Fibroblast of lung (primary cell): ENCODE data around the gene RALGPS2. TPM values are rescaled to one million over a fixed set of nuclear protein-coding genes. Genes with fewer than 3 reads are reported as not detected.
A peak's percentile ranks its signal among the peaks of the same experiment; 100 is the strongest.

Experiments
- DNase-seq, 2 donors: peaks; one replicate each; pipeline versions ENCODE4 v3.0.0 to v3.0.0-alpha.2; 2010; ENCODE audit warnings: low read depth in 2 of 2
- H2AFZ ChIP-seq: 2 replicates; pipeline ENCODE4 v1.5.1; 2012; ENCODE audit warnings: low read length, control low read depth, inconsistent platforms
- H3K27ac ChIP-seq: 2 replicates; pipeline ENCODE4 v1.5.1; 2011; ENCODE audit warnings: low read length, control low read depth; ENCODE audit not compliant: insufficient read depth
- H3K27me3 ChIP-seq: 2 replicates; pipeline ENCODE4 v1.5.1; 2011; ENCODE audit warnings: mild to moderate bottlenecking, low read length; ENCODE audit not compliant: control insufficient read depth, insufficient read depth
- H3K36me3 ChIP-seq: 2 replicates; pipeline ENCODE4 v1.5.1; 2011; ENCODE audit warnings: low read length; ENCODE audit not compliant: control insufficient read depth, insufficient read depth
- H3K4me1 ChIP-seq: 2 replicates; pipeline ENCODE4 v1.5.1; 2011; ENCODE audit warnings: low read length; ENCODE audit not compliant: control insufficient read depth, insufficient read depth; ENCODE audit errors: extremely low read depth
- H3K4me2 ChIP-seq: 2 replicates; pipeline ENCODE4 v1.5.1; 2011; ENCODE audit warnings: low read length, control low read depth; ENCODE audit not compliant: insufficient read depth; ENCODE audit errors: extremely low read depth
- H3K4me3 ChIP-seq, 4 experiments: fragments of 200-600 bp in 1 of 4; sonication (generic) in 1 of 4; replicated peaks in 1 of 4; 2 replicates each; pipeline ENCODE4 v1.5.1; 2011 to 2016; ENCODE audit warnings: low read length in 4 of 4, low read depth in 3 of 4, mild to moderate bottlenecking in 3 of 4, control low read depth in 2 of 4, inconsistent platforms in 1 of 4, mixed read lengths in 1 of 4; ENCODE audit not compliant: insufficient read depth in 1 of 4; ENCODE audit errors: control extremely low read depth in 1 of 4
- H3K79me2 ChIP-seq: 2 replicates; pipeline ENCODE4 v1.5.1; 2012; ENCODE audit warnings: mild to moderate bottlenecking, low read length, inconsistent platforms; ENCODE audit not compliant: control insufficient read depth, insufficient read depth
- H3K9ac ChIP-seq: 2 replicates; pipeline ENCODE4 v1.5.1; 2011; ENCODE audit warnings: mild to moderate bottlenecking, low read length, control low read depth; ENCODE audit not compliant: insufficient read depth
- H3K9me3 ChIP-seq: 2 replicates; pipeline ENCODE4 v1.5.1; 2012; ENCODE audit warnings: low read depth, low read length; ENCODE audit not compliant: control insufficient read depth, insufficient read depth
- H4K20me1 ChIP-seq: 2 replicates; pipeline ENCODE4 v1.5.1; 2011; ENCODE audit warnings: low read length; ENCODE audit not compliant: control insufficient read depth, insufficient read depth; ENCODE audit errors: extremely low read depth
- EZH2 ChIP-seq: IDR thresholded peaks from 2 replicates; pipeline ENCODE4 v1.5.1; 2012; ENCODE audit warnings: low read length, control low read depth, mild to moderate bottlenecking; ENCODE audit errors: missing control alignments
- polyA plus RNA-seq, 2 donors: library from polyadenylated mRNA; depleted of rRNA in 1 of 2; stranded (reverse) in 1 of 2; unstranded in 1 of 2; fragments of >200 nt; gene quantifications; 2 replicates each; pipeline ENCODE4 v1.2.1, GENCODE V29; 2011 to 2012; ENCODE audit warnings: missing spikeins in 1 of 2
- total RNA-seq: library from RNA; depleted of rRNA; stranded (reverse); fragments of >200 nt; gene quantifications from 2 replicates; pipeline ENCODE4 v1.2.1, GENCODE V29; 2014
- TF ChIP-seq, protein P1 (sequence below), 2 donors: IDR thresholded peaks in 1 of 2; conservative IDR thresholded peaks in 1 of 2; 1 replicate in 1 of 2; 2 replicates in 1 of 2; pipeline ENCODE4 v1.5.1; 2011 to 2012; ENCODE audit warnings: low read length in 2 of 2, control low read depth in 1 of 2, inconsistent platforms in 1 of 2, low read depth in 1 of 2, mild to moderate bottlenecking in 1 of 2

RALGPS2 gene
- total and polyA plus RNA-seq, 2 donors (not counting 1 experiment from before 2014, with no cell fraction given) = 53.8 to 69.7 TPM

DNA sequence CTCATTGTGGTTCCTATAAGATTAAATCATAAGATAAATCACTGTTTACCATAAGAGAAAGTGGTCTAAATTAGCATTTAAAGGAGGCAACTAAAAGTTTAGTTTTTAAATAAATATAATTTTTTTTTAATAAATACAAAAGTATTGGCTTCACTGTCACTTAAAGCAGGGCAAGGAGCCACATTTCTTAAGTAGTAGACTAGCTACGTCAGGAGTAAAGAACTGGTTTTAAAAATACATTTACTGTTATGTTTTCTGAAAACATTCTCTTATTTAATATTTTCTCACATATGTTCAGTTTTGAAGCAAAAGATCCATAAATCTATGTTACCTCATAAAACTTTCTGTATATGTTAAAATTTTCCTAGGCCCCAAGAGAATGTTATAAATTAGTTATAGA lies 143.7 kb downstream of the RALGPS2 start:
- H3K4me2 ChIP-seq = peak overlapping the region; percentile 89

DNA sequence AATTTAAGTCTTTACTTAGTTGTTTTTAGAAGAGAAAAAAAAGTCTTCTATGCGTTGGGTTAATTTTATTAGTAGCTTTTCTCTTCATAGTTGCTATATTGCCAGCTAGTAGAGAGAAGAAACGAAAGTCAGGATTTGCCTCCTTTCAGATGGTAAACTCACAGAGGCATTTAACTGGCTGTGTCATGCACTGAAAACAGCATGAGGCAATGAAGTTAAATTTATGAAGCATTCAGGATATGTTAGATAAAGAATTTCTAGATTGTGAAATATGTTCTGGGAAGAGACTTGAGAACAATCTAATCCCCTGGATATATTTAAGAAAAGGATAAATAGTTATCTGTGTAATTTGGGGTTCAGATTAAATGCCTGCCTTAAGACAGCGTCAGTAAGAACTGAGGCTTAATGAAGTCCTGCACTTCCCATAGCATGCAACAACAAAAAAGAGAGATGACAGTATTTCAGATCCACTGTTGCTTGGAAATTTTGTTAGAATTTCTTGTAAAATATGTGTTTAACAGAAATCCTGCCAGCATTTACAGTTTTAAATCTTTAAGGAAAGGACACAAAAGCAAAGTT lies 144.2 kb downstream of the RALGPS2 start:
- Histone ChIP-seq H3K4me3 (peak overlapping the region in 3 of 4 experiments; percentile 18 to 61 (median 36)), H3K79me2 (no peaks in the 10 kb centered on the region), H4K20me1 (no peaks in the 10 kb centered on the region), H3K4me2 (peak overlapping the region; percentile 73), H3K27me3 (no peaks in the 10 kb centered on the region), H3K4me1 (peaks cover 8% of the 10 kb centered on the region), H2AFZ (no peak overlapping the region), H3K27ac (no peak overlapping the region), H3K36me3 (no peaks in the 10 kb centered on the region), H3K9me3 (no peaks in the 10 kb centered on the region), H3K9ac (no peak overlapping the region)
- TF ChIP-seq EZH2 = no peak
- TF ChIP-seq, protein P1, sequence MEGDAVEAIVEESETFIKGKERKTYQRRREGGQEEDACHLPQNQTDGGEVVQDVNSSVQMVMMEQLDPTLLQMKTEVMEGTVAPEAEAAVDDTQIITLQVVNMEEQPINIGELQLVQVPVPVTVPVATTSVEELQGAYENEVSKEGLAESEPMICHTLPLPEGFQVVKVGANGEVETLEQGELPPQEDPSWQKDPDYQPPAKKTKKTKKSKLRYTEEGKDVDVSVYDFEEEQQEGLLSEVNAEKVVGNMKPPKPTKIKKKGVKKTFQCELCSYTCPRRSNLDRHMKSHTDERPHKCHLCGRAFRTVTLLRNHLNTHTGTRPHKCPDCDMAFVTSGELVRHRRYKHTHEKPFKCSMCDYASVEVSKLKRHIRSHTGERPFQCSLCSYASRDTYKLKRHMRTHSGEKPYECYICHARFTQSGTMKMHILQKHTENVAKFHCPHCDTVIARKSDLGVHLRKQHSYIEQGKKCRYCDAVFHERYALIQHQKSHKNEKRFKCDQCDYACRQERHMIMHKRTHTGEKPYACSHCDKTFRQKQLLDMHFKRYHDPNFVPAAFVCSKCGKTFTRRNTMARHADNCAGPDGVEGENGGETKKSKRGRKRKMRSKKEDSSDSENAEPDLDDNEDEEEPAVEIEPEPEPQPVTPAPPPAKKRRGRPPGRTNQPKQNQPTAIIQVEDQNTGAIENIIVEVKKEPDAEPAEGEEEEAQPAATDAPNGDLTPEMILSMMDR (conservative IDR thresholded peaks at IDR 0.05 in 1 of 2, IDR thresholded peaks at IDR 0.05 in 1 of 2; ENCODE audit: low read depth in 1 of 2, low read length in 2 of 2) = no peak
- DNase-seq = peak; percentile 20 to 75

More for the DNA sequence above, 143.7 kb downstream of the RALGPS2 start:
- TF ChIP-seq, protein P1 (conservative IDR thresholded peaks at IDR 0.05 in 1 of 2, IDR thresholded peaks at IDR 0.05 in 1 of 2; ENCODE audit: low read depth in 1 of 2, low read length in 2 of 2) = no peak
- H3K27me3 ChIP-seq = no peaks in the 10 kb centered on the region
- H3K9me3 ChIP-seq = no peaks in the 10 kb centered on the region
- H3K4me3 ChIP-seq = peak overlapping the region in 3 of 4 experiments; percentile 18 to 61 (median 36)
- no peak overlapping the region for H3K27ac ChIP-seq
- H3K9ac ChIP-seq = no peak overlapping the region
- DNase-seq = peak in 1 of 2 donors; percentile 26
- no peak overlapping the region for H2AFZ ChIP-seq
- H4K20me1 ChIP-seq = no peaks in the 10 kb centered on the region
- no peaks in the 10 kb centered on the region for H3K36me3 ChIP-seq
- peaks cover 8% of the 10 kb centered on the region for H3K4me1 ChIP-seq
- no peaks in the 10 kb centered on the region for H3K79me2 ChIP-seq

DNA sequence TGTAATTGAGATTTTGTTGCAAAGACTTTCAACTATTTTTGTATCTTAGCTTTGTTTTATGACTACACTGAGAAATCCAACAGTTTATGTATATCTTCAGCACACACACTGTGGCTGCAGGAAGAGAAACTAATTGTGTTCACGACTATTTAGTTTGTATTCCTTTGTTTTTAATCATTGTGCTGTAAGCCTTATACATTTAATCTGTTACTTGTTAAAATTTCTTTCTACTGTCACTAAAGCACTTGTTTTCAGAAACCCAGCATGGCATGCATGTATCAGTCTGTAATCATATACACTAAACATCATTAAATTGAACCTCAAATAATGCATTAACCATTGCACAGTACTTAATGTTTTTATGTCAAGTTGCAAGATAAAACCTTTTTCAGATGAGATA lies 145.2 kb downstream of the RALGPS2 start:
- Histone ChIP-seq H3K4me1 (peaks cover 8% of the 10 kb centered on the region), H3K27me3 (no peaks in the 10 kb centered on the region), H3K4me2 (no peak overlapping the region), H3K9ac (no peak overlapping the region), H4K20me1 (no peaks in the 10 kb centered on the region), H3K27ac (no peak overlapping the region), H3K9me3 (no peaks in the 10 kb centered on the region), H3K36me3 (no peaks in the 10 kb centered on the region), H2AFZ (no peak overlapping the region), H3K4me3 (peak overlapping the region in 2 of 4 experiments; percentile 11 to 24), H3K79me2 (no peaks in the 10 kb centered on the region)
- TF ChIP-seq, protein P1 (conservative IDR thresholded peaks at IDR 0.05 in 1 of 2, IDR thresholded peaks at IDR 0.05 in 1 of 2; ENCODE audit: low read depth in 1 of 2, low read length in 2 of 2) = no peak
- TF ChIP-seq EZH2 = no peak
- no peak for DNase-seq
